C1 segment of cervical spinal cord (tissue), 14 donors: ENCODE measurements around the gene HOTAIR.

Source experiments
- DNase-seq, 14 donors: peaks; one replicate each; lab custom pipeline; 2025; lab: John Stamatoyannopoulos, UW

HOTAIR gene

DNA sequence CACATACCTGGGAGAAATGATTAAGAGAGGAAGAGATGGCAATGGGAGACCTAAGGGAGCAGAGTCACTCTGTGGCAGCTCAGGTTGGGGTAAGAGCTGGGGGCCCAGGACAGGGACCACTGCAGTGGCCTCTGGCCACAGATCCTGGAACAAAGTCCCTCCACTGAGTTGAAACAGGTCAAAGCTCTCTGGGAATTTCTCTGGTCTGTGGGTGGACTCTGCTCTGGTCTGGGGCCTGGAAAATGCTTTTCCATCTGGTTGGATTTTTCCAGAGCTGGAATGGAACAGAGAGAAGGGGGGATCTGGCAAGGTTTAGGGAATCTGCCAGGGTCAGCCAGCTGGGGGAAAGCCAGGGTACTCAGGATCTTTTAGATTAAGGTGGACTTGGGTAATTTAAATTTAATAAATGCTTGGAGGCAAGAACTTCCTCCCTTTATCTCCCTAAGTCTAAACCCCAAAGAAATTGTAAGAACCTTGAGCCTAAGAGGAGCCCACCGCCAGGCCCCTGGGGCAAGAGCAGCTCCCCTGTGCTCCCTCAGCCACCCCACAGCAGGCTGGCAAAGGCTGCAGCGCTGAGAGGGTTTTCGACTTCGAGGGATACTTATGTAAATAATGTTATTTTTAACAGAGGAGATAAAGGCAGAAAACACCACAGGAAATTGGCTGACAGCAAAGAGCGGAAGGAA lies 13.9 kb upstream of the HOTAIR start:
- DNase-seq: no peak

DNA sequence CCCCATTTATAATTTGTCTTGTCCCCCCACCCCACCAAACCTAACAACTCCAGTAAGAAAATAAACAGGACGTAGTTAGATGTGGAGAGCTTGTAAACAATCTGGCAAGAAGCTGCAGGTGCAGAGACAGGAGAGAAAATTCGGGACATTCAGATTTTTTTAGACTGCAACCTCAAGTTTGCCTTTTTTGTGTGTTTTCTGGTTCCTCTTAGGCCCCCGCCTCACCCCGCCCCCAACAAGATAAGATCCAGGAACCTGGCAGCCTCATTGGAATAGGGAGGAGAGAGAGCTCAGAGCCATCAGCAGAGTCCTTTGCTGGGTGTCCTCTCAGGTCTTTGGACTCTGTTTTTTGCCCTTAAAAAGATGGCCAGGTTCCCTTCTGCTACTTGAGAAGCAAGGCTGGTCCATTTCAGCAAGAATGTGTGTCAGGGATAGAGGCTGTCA lies 13.1 kb upstream of the HOTAIR start:
- DNase-seq: no peak

DNA sequence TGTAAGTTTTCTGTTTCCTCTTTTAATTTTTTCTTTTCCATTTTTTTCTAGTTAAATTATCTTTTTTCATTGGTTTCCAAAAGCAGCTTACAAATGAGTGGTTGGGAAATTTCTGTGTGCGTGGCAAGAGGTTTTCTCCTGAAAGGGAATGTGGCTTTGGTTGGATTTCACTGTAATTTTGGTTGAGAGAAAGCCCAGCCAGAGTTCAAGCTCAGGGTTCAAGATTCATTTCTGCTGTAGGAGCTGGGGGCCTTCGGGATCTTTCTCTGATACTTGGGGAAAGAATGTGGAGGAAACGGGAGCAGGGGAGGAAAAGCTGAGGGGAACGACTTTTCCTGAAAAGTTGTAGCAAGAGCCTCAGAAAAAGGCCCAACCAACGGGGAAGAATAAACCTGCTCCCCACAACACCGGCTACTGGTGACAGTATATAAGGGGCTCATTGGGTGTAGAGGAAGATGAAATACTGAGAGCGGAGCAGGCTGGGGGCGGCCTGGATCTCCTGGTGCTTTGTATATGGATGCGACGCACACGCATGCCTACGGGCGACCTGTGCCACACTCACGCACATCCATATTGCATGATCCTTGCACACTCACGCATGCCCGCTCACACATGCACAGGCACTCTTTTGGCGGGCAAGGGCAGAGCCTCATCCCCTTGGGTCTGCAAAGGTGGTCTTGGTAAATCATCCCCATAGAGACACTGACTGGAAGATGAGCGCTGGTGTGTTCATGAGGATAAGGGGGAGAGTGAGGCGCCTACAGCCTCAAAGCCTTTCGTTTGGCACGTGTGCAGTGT lies 12.1 kb upstream of the HOTAIR start:
- no peak for DNase-seq

DNA sequence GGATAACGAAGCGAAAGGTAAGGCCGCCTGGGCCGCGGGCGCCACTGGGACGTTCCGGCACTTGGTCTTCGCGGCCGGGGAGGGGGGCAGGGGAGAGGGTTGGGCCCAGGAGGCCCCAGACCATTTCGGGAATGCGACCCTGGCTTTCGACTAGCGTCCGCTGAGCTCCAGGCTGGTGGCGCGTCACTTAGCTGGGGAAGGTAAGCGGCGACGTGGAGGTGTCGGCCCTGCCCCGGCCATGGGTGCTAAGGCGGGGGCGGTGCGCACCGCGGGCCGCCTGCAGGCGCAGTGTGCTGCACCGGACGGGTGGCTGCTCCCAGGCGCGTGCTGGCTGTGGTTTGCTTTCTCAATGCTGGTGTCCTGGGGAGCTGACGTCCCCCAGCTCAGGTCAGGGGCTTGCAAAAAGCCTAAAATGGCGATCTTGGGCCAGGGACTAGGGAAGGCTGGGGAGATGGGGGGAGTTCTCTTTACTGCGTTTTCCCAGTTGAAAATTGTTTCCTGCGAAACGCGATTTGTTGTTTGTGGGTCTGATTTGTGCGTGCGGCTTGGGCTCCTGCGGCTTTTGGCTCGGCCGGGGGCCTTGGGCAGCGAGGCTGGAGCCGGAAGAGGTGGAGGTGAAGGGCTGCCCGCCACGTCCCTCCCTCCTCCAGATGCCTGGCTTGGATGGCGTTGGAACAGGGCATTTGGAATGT lies 11.4 kb upstream of the HOTAIR start:
- no peak for DNase-seq

DNA sequence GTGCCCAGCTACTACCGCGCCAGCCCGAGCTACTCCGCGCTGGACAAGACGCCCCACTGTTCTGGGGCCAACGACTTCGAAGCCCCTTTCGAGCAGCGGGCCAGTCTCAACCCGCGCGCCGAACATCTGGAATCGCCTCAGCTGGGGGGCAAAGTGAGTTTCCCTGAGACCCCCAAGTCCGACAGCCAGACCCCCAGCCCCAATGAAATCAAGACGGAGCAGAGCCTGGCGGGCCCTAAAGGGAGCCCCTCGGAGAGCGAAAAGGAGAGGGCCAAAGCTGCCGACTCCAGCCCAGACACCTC lies 10.9 kb upstream of the HOTAIR start:
- DNase-seq: no peak

DNA sequence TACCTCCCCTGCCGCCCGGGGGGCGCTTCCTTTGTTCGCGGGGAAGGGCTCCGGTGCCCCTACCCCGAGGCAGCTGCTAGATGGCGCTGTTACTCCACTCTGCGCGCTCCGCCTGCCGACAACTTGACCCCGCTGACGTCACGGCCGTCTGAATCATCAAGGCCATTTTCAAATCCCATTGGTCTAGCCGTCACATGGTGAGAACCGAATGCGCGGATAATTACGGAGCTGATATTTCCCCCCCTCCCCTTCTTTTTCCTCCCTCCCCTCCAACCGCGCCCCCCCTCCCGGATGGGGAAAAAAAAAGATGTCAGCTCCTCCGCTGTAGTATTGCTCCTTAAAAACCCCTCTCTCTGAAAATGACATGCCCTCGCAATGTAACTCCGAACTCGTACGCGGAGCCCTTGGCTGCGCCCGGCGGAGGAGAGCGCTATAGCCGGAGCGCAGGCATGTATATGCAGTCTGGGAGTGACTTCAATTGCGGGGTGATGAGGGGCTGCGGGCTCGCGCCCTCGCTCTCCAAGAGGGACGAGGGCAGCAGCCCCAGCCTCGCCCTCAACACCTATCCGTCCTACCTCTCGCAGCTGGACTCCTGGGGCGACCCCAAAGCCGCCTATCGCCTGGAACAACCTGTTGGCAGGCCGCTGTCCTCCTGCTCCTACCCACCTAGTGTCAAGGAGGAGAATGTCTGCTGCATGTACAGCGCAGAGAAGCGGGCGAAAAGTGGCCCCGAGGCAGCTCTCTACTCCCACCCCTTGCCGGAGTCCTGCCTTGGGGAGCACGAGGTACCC lies 10.3 kb upstream of the HOTAIR start, which contains the start of gene HOXC10:
Gene HOXC10, plus strand, starts transcription at position 246 of the 791 bp plus-strand sequence. Its CDS starts 114 bp downstream, at position 360.
- peak in 10 of 14 donors; percentile 5 to 70 (median 41) for DNase-seq

DNA sequence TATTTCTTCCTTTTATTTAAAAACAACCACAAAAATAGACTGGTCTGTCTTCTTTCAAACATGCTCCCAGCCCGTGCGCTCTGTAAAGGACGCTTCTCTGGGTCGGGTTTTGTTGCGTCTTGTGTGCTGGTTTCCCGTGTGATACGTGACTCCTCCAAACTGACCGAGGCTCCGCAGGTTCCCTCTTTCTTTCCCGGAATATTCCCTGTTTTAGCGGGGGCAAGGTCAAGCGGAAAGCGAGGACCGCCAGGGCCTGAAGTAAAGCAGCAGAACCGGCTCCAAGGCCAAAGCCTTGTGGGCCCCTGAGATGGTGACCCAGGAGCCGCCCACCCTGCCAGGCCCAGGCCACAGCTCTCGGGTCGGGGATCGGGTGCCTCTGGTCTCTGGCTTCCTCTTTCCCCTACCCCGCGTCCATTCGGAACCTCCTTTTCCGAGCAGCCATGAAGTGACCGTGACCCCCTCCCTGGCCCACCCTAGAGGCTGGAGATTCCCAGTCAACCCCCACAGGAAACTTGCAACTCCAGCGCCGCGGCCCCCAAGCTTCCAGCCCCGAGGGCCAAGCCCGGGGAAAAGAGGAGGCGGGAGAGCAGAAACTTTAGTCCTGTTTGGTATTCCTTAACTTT lies 9.3 kb upstream of the HOTAIR start:
- DNase-seq: no peak

DNA sequence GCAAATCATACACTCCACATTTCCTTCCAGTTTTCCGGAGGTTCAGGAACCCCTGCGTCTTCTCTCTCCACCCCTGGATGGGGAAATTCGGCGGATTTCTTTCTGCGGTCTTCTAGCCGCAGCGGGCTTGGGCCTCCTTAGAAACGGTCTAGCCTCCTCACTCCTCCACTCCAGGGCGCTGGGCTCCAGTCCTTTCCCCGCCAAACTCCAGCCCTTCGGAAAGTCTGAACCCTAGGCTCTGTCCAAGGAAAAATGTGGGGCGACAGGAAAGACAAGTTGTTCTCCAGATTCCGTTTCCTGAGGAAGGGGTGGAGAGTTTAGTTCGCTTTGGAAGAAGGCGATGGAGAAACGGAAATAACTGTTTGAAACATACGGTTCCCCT lies 8.8 kb upstream of the HOTAIR start:
- no peak for DNase-seq

DNA sequence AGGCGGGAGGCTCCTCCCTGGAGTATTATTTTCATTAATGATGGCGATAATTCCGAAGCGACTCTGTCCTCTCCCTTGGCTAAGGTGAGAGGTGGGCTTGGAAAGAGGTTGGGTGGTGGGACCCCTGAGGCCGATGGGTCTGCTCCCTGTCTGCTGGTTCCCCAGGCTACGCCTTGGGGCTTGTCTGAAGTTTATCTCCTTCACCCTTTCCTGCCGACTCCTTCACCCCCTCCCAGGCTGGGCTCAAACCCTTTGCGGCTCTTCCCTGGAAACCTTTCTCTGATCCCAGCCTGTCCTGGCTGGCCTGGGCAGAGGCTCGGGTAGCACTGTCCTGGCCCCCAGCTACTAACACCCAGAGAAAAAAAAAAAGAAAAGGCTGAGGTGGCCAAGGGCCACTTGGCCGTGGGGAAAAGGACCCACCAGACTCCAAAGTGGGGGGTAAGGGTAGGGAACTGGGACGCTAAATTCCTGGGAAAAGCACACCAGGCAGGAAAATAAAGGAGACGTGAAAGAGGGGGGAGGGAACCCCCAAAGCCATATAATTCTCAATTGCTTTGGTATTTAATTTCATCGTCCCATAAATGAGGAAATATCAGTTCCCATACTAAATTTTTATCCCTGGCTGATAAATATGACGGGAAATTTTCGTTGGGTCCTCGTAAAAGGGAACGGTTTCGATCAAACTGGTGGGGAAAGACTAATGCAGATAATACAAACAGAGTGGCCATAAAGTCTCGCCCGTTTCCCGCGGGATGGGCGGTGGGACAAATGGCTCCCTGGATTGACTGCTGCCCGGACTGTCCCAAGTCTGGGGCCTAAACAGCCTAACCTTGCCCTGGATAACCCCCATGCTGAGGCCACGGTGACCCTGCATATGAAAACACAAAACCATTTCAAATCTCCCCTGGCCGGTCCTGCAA lies 8.2 kb upstream of the HOTAIR start:
- DNase-seq: no peak

DNA sequence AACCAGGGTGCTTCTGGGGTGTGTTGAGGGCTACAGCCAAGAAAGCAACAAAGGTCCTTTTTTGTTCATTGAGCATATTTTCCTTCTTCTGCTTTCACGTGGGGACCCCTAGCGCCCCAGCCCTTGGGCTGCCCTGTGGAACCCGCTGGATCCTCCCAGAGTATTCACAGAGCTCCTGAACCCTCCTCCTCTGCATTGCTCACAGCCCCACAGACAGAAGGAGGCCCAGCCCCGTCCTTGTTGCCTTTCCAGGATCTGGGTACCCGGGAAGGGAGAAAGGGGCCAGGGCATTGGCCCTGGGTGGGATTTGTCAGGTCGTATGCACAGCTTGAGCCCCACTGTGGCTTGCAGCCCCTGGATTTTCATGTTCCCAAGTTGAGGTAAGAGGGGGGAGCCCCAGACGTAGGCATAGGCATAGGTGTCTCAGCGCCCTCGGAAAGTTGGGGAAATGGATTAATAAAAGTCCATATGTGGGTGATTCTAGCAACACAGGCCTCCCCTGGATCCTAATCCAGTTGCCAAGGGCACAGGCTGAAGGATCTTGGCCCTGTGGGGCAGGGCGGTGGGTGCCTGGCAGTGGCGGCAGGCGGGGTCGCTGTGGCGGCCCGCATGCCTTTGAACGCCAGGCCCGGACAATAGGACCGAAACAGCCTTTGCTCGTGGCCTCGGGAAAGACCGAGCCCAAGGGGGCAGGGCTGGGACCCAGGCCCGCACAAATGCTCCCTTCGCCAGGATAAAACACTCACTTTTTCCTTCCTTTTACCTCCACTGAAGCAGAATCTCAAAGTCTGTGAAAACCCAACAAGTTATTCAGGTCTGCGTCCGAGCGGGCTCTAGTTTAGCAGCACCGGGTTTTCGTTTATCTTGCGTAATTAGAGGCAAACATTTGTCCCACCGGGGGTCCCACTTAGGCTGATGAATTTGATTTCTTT lies 7.1 kb upstream of the HOTAIR start:
- DNase-seq: no peak

DNA sequence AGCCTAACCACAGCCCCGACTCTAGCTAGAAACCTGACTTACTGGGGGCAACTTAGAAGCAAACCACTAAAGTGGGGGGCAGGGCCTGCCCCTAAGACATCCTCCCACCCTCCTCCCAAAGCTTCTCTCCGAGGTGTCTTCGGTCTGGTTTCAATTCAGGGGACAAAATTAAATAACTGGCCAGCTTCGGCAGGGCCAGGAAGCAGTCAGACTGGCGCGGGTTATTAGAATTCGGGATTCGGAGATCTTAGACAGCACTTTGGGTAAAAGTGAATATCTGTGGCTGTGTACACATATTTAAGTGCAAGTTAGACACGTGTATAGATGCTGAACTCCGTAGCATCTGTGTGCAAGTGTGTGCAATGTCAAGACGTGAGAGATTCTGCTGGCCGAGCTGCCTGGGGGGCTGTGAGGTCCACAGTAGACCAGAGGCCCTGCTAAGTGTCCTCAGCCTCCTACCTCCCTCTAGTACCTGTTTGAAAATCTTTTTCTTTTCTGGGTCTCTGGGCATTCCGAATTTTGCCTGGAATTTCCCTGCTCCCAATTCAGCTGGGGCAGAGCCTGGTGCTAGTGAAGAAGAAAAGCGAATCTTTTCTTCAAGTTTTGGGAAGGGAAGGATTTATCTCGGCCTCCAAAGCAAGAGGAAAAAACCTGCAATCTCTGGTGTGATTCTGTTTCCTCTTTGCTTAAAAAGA lies 6.2 kb upstream of the HOTAIR start:
- no peak for DNase-seq

DNA sequence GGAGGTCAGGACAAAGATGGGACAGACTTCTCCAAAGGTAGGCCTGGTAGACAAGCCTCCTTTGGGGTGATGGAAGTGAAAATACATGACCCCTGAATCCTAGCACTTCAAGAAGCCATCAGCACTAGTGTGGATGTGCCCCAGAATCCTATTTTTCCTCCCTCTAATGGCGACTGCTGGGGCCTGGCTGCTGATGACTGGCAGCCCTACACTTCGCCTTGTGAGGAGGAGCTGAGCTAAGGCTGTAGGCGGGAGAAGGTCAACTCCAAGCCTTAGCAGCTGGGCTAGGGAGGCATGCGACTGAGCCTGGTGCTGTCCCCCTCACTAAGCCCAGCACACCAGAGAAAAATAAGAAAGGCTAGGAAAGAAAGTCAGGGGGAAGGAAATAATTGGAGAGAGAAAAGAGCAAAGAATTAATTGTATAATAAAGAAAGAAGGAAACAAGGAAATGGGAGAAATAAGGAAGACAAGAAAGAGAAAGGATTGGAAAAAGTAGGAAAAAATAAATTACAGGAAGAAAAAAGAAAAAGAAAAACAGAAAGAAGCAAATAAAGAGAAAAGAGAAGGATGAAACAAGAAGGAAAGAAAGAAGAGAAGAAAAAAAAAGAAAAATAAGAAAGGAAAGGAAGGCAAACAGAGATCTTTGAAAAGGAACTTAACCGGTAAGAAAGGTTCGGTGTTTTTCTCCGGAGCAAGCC lies 5.5 kb upstream of the HOTAIR start:
- DNase-seq: no peak

DNA sequence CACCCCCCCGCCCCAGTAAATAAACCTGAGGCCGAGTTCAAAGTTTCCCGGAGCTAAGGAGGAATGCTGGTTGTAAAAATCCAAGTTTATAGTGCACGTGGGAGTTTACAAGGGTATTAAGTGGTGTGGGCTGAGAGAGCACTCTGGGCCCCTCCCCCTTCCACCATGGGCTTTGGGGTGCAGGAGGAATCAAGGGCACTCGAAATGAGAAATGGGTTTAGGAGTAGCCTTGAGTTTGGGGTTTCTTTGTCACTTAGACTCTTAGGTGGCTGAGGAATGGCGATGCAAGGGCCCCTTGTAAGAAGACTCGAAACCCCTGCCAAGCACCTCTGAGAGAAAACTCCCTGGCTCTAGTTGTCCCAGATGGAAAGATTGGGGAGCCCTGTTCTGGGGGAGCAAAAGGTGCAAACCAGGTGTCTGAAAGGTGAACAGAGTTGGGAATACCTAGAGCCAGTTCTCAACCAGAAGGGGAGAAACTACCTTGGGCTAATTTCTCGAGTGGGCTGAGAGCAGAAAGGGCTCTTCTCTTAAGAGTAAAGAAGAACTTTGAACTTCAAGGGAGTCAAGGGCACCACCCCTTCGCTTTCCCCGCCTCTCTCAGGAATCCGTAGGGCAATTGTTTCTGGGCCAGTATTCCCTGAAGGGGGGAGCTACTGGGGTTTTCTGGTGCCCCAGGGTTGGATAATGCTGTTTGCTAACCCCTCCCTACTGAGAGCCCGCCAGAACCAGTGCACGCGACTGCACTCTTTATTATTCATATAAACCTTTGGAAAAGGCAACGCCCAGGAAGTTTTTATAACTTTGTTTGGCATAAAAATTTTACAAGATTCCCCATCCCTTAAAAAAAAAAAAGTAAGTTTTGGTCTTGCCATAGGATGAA lies 4.0 kb upstream of the HOTAIR start:
- no peak for DNase-seq

DNA sequence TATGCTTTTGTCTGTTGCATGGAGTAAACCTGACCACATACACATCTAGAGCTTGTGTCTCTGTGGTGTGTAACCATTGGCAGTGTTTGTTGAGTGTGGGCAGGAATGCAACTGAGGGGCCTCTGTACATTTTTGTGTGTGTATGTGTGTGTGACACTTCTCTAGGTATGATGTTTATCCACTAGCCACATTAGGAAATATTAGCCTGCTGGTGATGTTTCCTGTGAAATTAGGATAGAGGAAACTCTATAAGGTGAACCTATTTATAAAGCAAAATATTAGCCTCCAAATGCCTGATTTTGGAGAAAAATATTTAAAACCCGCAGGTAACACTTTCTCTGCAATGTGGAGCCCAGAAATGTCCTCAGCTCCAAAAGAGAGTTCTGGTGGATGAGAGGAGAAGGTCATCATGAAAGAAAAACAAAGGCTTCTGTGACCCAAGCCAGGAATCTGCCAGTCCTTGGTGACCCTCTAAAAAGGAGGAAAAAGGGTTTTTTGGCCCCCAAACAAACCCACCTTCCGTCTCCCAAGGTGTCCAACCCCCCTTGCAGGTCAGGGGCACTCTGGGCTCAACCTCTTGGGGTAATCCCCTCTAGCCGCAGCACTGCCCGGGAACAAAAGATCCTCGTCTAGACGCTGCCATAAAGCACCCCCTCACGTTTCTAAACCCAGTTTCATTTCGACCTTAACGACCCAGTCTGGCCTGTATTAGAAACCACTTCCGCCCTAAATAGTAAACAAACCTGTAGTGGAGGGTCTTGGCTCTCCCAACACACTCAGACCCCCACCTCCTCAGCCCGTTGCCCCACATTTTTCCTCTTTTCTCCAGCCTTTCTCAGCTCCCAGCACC lies 3.1 kb upstream of the HOTAIR start:
- no peak for DNase-seq

DNA sequence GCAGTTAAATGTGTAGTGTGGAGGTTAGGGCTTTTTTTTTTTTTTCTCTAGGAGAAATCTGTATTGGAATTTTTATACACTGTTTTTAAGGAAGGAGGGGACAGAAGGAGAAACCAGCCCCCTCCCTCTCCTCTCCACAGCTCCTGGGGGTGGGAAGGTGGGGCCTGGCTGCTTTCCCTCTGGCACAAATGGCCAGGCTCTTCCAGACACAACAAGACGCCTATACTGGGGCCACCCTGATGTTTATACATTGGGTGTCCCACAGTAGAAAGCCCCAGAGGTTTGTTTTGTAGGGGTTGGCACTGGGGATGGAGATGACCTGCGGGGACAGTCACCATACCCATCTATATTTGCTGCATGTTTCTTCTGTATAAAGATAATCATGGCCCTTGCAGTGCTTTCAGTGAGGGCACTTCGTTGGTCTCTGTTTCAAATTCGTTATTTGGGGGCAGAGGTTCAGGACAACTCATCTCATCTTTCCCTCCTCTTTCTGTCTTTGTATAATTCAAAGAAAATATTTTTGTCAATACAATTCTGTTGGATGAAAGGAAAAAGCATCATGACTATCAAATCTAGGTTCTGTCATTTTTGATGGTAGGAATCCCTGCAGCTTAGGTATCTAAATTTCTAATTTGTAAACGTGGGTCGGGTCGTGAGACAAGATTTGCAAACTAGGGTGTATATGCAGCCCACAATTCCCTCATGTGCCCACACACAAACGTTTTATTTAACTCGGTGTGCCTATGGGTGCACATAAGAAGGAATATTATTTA lies 2.3 kb upstream of the HOTAIR start:
- no peak for DNase-seq
